Neuronal stem cell (in vitro differentiated cells): ENCODE measurements around the gene LRAT.

Source experiments
- DNase-seq: peaks from one replicate; pipeline ENCODE4 v3.0.0-alpha.2; 2013; ENCODE audit warnings: low spot score
- H2AFZ ChIP-seq: one replicate; pipeline ENCODE4 v1.6.1; 2013; ENCODE audit warnings: mild to moderate bottlenecking, low read length, inconsistent platforms
- H2AK5ac ChIP-seq: 2 replicates; pipeline ENCODE4 v1.6.1; 2013; ENCODE audit warnings: low read depth, mild to moderate bottlenecking, inconsistent platforms, low read length, moderate library complexity, mixed read lengths
- H2BK120ac ChIP-seq: 2 replicates; pipeline ENCODE4 v1.6.1; 2013; ENCODE audit warnings: low read depth, mild to moderate bottlenecking, inconsistent platforms, low read length, moderate library complexity, mixed read lengths
- H2BK12ac ChIP-seq: one replicate; pipeline ENCODE4 v1.6.1; 2013; ENCODE audit warnings: low read length, inconsistent platforms
- H2BK15ac ChIP-seq: 2 replicates; pipeline ENCODE4 v1.6.1; 2013; ENCODE audit warnings: mild to moderate bottlenecking, low read length, inconsistent platforms, mixed read lengths
- H2BK5ac ChIP-seq: one replicate; pipeline ENCODE4 v1.6.1; 2013; ENCODE audit warnings: inconsistent platforms, mild to moderate bottlenecking, low read length, moderate library complexity
- H3K14ac ChIP-seq: one replicate; pipeline ENCODE4 v1.6.1; 2013; ENCODE audit warnings: low read length, inconsistent platforms
- H3K18ac ChIP-seq: 2 replicates; pipeline ENCODE4 v1.6.1; 2013; ENCODE audit warnings: low read length, inconsistent platforms
- H3K23ac ChIP-seq: 2 replicates; pipeline ENCODE4 v1.6.1; 2013; ENCODE audit warnings: low read depth, mild to moderate bottlenecking, mixed read lengths, low read length, inconsistent platforms; ENCODE audit not compliant: poor library complexity
- H3K27ac ChIP-seq: replicated peaks from 3 replicates; pipeline ENCODE4 v1.5.1; 2013; ENCODE audit warnings: low read length, inconsistent platforms
- H3K27me3 ChIP-seq, 3 experiments: 2 replicates each; pipeline ENCODE4 v1.6.1; 2013; ENCODE audit warnings: low read length in 3 of 3, mild to moderate bottlenecking in 2 of 3, inconsistent platforms in 1 of 3, low read depth in 1 of 3, mixed read lengths in 1 of 3, moderate library complexity in 1 of 3; ENCODE audit not compliant: control insufficient read depth in 3 of 3, insufficient read depth in 3 of 3
- H3K36me3 ChIP-seq, 2 donors: replicated peaks in 1 of 2; 2 replicates each; pipeline ENCODE4 v1.6.1; 2013; ENCODE audit warnings: low read length in 2 of 2; ENCODE audit not compliant: control insufficient read depth in 2 of 2, insufficient read depth in 2 of 2
- H3K4ac ChIP-seq: 2 replicates; pipeline ENCODE4 v1.6.1; 2013; ENCODE audit warnings: inconsistent platforms, mild to moderate bottlenecking, low read length, moderate library complexity
- H3K4me1 ChIP-seq, 2 donors: 1 replicate in 1 of 2; 2 replicates in 1 of 2; pipeline ENCODE4 v1.6.1; 2013; ENCODE audit warnings: low read length in 2 of 2, low read depth in 1 of 2; ENCODE audit not compliant: control insufficient read depth in 2 of 2, insufficient read depth in 1 of 2
- H3K4me2 ChIP-seq: one replicate; pipeline ENCODE4 v1.6.1; 2013; ENCODE audit warnings: mild to moderate bottlenecking, low read length, inconsistent platforms; ENCODE audit not compliant: insufficient read depth, poor library complexity, severe bottlenecking
- H3K4me3 ChIP-seq, 2 donors: 2 replicates each; pipeline ENCODE4 v1.5.1; 2013; ENCODE audit warnings: low read length in 2 of 2, mild to moderate bottlenecking in 2 of 2, inconsistent platforms in 1 of 2, moderate library complexity in 1 of 2
- H3K79me1 ChIP-seq: one replicate; pipeline ENCODE4 v1.6.1; 2013; ENCODE audit warnings: low read depth, mild to moderate bottlenecking, inconsistent platforms, low read length, moderate library complexity
- H3K9ac ChIP-seq: one replicate; pipeline ENCODE4 v1.6.1; 2013; ENCODE audit warnings: mild to moderate bottlenecking, low read depth, low read length, inconsistent platforms; ENCODE audit not compliant: poor library complexity
- H3K9me3 ChIP-seq, 2 donors: replicated peaks in 1 of 2; 2 replicates each; pipeline versions ENCODE3 to v1.6.1; 2013; ENCODE audit warnings: low read length in 2 of 2, mild to moderate bottlenecking in 2 of 2, inconsistent platforms in 1 of 2, low read depth in 1 of 2, mixed read lengths in 1 of 2, moderate library complexity in 1 of 2; ENCODE audit not compliant: control insufficient read depth in 2 of 2, insufficient read depth in 1 of 2
- H4K8ac ChIP-seq: one replicate; pipeline ENCODE4 v1.6.1; 2013; ENCODE audit warnings: low read depth, mild to moderate bottlenecking, inconsistent platforms, low read length, moderate library complexity
- H4K91ac ChIP-seq: one replicate; pipeline ENCODE4 v1.6.1; 2013; ENCODE audit warnings: low read length, low read depth, mild to moderate bottlenecking, inconsistent platforms; ENCODE audit not compliant: poor library complexity
- WGBS, 2 donors: extraction: QIAGEN DNeasy Blood & Tissue Kit; methylation state at CpG; one replicate each; pipeline ENCODE4 v1.1.7; 2013; ENCODE audit warnings: missing lambda C conversion rate in 2 of 2, mixed read lengths in 1 of 2; ENCODE audit not compliant: insufficient read length in 2 of 2, insufficient replicate concordance in 1 of 2; ENCODE audit errors: extremely low coverage in 2 of 2; 5-methylcytosine and 5-hydroxymethylcytosine counted together

The LRAT gene

GRCh38 chr4:154732669-154733068, 11.1 kb upstream of the LRAT start:
- Histone ChIP-seq H3K79me1 (no peaks in the 10 kb centered on the region), H3K27me3 (no peaks in the 10 kb centered on the region), H3K9ac (no peak overlapping the region), H3K4me2 (no peak overlapping the region), H2BK12ac (no peak overlapping the region), H3K23ac (no peak overlapping the region), H4K8ac (no peak overlapping the region), H3K18ac (no peak overlapping the region), H2BK15ac (no peak overlapping the region), H3K9me3 (no peaks in the 10 kb centered on the region), H3K36me3 (no peaks in the 10 kb centered on the region), H3K4ac (no peak overlapping the region), H3K4me1 (no peaks in the 10 kb centered on the region), H3K14ac (no peak overlapping the region), H2BK120ac (no peak overlapping the region), H3K4me3 (no peak overlapping the region), H2AK5ac (no peak overlapping the region), H2AFZ (no peak overlapping the region), H3K27ac (no peak overlapping the region), H4K91ac (no peak overlapping the region), H2BK5ac (no peak overlapping the region)
- DNase-seq: no peak
- no CpG with 5 or more reads among the region's 4 CpGs for WGBS, 2 donors

- H3K79me1 ChIP-seq: no peaks in the 10 kb centered on the region
- no peak overlapping the region for H3K23ac ChIP-seq
- H3K18ac ChIP-seq: no peak overlapping the region
- no peak overlapping the region for H4K91ac ChIP-seq
- H2BK120ac ChIP-seq: no peak overlapping the region
- no peak overlapping the region for H2BK12ac ChIP-seq
- no peaks in the 10 kb centered on the region for H3K9me3 ChIP-seq
- DNase-seq: no peak
- no peak overlapping the region for H3K14ac ChIP-seq
- H3K27me3 ChIP-seq: peaks cover 0 to 28% (median 15%) of the 10 kb centered on the region in 3 experiments
- no CpG with 5 or more reads among the region's 1 CpG for WGBS, 2 donors
- H3K36me3 ChIP-seq: no peaks in the 10 kb centered on the region
- no peak overlapping the region for H2BK5ac ChIP-seq
- H3K4ac ChIP-seq: no peak overlapping the region
- no peak overlapping the region for H3K9ac ChIP-seq
- peaks cover 0 to 9% of the 10 kb centered on the region in 2 donors for H3K4me1 ChIP-seq
- no peak overlapping the region for H3K27ac ChIP-seq
- H2BK15ac ChIP-seq: no peak overlapping the region
- H2AK5ac ChIP-seq: no peak overlapping the region
- H4K8ac ChIP-seq: no peak overlapping the region
- H3K4me2 ChIP-seq: no peak overlapping the region
- H2AFZ ChIP-seq: no peak overlapping the region
- H3K4me3 ChIP-seq: no peak overlapping the region
Measured at GRCh38 chr4:154736770-154737169, 7.0 kb upstream of the LRAT start.

- Histone ChIP-seq H3K9ac (no peak overlapping the region), H3K4me1 (peaks cover 2 to 10% of the 10 kb centered on the region in 2 donors), H3K36me3 (no peaks in the 10 kb centered on the region), H3K18ac (no peak overlapping the region), H2BK5ac (no peak overlapping the region), H2AK5ac (no peak overlapping the region), H4K91ac (no peak overlapping the region), H3K14ac (no peak overlapping the region), H3K4ac (no peak overlapping the region), H2BK120ac (no peak overlapping the region), H2AFZ (no peak overlapping the region), H3K79me1 (no peaks in the 10 kb centered on the region), H3K4me3 (no peak overlapping the region), H3K27ac (no peak overlapping the region), H4K8ac (no peak overlapping the region), H3K23ac (no peak overlapping the region), H3K27me3 (peaks cover 0 to 44% (median 31%) of the 10 kb centered on the region in 3 experiments), H2BK12ac (no peak overlapping the region), H3K4me2 (no peak overlapping the region), H2BK15ac (no peak overlapping the region), H3K9me3 (no peaks in the 10 kb centered on the region)
- no CpG with 5 or more reads among the region's 2 CpGs for WGBS, 2 donors
- no peak for DNase-seq
Measured at GRCh38 chr4:154738426-154738825, 5.4 kb upstream of the LRAT start.

GRCh38 chr4:154739111-154739510, 4.7 kb upstream of the LRAT start:
- H3K27ac ChIP-seq: no peak overlapping the region
- no peak overlapping the region for H3K4me2 ChIP-seq
- peaks cover 3 to 51% (median 38%) of the 10 kb centered on the region in 3 experiments for H3K27me3 ChIP-seq

More at GRCh38 chr4:154739111-154739510, 4.7 kb upstream of the LRAT start:
- Histone ChIP-seq H2BK15ac (no peak overlapping the region), H2BK12ac (no peak overlapping the region), H4K91ac (no peak overlapping the region), H3K9ac (no peak overlapping the region), H3K9me3 (peaks cover 0 to 1% of the 10 kb centered on the region in 2 donors), H3K79me1 (no peaks in the 10 kb centered on the region), H3K4me3 (no peak overlapping the region), H3K18ac (no peak overlapping the region), H3K23ac (no peak overlapping the region), H3K36me3 (no peaks in the 10 kb centered on the region), H2AFZ (no peak overlapping the region), H4K8ac (no peak overlapping the region), H2AK5ac (no peak overlapping the region), H3K14ac (no peak overlapping the region), H2BK120ac (no peak overlapping the region), H3K4me1 (peaks cover 2 to 12% of the 10 kb centered on the region in 2 donors), H2BK5ac (no peak overlapping the region), H3K4ac (no peak overlapping the region)
- no peak for DNase-seq
